Left lobe of liver (tissue), 2 donors: ENCODE results near the gene SP5. TPM values are rescaled to one million over a fixed set of nuclear protein-coding genes. Genes with fewer than 3 reads are reported as not detected.
"Not testable (repeated sequence)": the region's sequence is repeated elsewhere in the genome, so short reads cannot be mapped to it uniquely, and the experiment has no call there.

ENCODE experiments used
- ATAC-seq: fragments of 200-7000 bp; cut with Tn5 transposase; one replicate; pipeline ENCODE4 v1.9.1; 2020; ENCODE audit warnings: mild to moderate bottlenecking, moderate library complexity
- DNase-seq: peaks from one replicate; pipeline ENCODE4 v3.0.0-alpha.2; 2020; ENCODE audit warnings: low spot score
- total RNA-seq: library from RNA; stranded (reverse); gene quantifications from one replicate; pipeline ENCODE4 v1.2.1, GENCODE V29; 2021
- donor health status: DM: no; HTN: no; CAD: no; lungs with moderate emphysema.
- donor health status: DM: no; HTN: yes; CAD: no.

The SP5 gene
- total RNA-seq, 1 donor from 2014 or later: 2.6 TPM

DNA sequence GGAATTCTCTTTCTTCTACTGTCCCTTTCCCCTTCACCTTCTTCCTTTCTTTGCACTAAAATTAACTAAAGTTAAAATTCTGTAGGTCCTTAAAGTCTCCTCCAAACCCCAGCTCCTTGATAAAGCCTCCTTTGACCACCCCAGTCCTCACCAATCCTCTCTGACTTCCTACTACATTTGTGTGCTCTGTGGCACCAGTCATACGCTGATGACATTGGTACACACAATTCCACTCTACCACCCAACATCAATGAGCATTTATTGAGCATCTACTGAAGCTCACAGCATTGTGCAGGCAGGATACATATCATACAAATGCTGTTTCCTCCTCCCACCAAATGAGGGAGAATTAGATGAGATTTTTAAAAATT, 4.5 kb upstream of the SP5 start:
- DNase-seq (no peak), ATAC-seq (no peak)

DNA sequence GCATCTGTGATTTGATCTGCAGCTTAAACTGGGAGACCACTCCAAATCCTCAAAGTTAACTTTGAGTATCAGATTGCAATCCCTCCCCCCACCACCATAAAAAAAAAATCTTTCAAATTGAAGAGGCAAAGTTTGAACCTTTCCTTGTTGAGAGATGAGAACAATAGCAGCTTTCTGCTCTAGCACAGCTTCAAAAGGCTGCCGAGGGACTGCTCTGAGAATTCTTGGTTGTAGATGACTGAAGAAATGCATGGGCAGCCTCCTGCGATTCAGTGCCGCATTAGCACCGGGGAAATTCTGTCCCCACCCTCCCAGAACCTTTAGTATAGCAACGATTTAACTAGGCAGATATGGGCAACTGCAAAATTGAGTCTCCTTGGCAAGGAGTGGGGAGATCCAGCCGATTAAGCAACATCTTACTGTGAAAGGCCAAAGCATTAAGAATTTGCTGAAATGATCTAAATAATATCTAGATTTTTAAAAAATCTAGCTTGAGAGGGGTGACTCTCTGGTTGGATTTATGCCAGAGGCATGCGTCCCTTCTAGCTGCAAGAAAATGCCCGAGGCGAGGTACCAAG, 3.9 kb upstream of the SP5 start:
- DNase-seq (no peak), ATAC-seq (no peak)

DNA sequence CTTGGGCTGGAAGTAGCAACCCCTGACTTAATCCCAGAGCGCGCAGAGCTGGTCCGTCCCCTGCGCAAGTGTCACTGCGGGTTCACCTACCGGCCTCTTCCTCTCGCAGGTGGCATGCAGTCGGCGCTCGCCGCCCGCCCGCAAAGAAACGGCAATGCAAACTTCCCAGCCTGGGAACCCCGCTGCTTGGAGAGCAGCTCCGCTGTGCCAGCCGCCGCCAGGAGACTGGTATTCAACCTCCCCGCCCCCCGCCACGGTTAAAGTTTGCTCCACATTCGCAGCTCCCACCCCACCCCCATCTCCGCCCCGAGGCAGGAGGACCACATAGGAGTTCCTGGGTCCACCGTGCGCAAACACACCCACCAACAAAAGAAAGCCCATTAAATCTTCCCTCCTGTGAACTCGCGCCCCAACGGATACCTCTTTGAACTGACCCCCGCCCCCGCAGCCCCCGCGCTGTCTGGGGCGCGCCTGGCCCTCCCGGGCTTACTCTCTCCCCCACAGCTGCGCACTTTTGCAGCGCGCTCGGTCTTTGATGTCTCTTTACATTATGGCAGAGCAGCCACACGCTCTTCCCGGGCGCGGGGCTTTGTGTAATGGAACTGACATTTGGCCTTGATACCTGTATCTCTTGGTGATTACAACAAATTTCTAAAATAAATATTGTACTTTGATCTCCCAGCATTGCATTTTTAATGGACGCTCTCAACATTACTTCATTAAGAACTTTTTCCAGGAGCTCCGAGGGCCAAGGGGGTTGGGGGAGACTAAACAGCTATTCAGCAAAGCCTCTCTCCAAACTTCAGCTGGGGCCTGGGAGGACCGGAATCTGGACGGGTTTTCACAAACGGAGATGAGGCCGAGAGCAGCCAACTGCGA, 3.1 kb upstream of the SP5 start:
- ATAC-seq (no peak), DNase-seq (peak; percentile 51)

DNA sequence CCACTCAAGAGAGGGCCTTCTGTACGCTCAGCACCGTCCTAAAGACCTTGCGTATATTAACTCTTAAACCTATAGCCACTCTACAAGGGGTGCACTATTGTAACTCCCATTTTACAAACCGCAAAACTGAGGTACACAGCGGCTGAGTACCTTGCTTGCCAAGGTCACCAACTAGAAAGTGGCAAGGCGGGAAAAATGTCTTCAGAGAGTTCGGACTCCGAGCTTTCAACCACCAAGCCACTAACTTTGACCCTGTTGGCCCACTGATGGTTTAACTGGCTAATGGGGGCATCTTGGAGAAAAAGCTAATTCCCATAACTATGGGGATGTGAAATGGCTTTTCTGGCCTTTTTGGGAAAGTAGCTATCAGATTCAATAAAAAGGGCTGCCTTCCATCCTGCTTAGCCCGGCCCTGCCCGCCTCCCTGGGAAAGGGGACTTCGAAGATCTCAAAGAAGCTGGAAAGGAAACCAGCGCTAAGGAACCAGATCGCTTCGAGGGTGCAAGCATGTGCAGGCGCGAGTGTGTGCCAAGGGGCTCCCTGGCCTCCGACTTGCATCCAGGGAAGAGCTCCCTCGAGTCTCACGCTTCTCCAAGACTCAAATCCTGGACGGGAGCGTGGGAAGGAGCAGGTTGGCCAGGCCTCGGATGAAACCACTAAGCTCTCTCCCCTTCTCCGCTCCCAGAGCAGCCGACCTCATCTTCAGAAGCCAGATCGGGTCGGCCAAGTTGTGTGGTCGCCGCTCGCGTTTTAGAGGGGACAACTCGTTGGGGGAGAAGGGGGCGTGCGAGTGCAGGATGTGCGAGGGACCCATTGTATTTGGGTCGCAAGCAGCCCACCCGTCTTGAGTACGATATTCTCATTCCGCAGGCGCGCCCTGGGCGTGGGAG, 2.2 kb upstream of the SP5 start:
- ATAC-seq (no peak), DNase-seq (no peak)

DNA sequence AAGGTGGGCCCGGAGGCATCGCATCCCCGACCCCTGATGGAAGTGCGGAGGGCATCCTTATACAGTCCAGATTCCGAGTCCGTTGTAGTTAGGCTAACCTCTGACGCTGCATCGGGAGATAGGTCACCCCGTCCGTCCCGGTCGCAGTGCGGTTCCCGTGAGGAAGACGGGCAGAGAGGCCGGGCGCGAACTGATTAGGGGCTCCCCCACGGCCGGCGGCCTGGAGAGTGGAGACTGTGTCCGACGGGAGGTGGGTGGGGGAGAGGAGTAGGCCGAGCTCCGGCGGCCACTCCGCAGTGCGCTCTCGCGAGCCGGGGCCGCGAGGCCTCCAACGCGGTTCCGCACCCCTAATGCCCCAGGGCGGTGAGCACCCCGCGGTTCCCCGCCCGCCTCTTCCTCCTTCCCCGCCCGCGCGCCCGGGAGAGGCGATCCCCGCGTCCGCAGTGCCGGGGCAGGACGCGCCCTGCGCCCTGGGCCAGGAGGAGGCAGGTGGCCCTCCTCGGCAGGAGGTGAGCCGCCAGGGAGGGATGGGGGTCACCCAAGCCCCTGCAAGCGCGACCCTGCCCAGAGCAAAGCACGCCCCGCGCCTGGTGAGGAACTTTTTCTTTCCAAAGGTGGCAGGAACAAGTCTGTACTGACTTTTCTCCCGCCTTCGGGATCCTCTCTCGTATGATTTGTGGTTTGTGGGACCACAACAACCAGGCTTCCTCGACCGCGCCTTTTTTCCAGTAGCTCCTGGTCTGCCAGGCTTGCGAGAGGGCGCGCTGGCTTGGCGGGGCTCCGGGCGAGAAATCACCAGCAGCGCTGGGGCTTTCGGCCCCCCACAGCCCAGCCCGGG, 1.4 kb upstream of the SP5 start:
- peak; percentile 12 for ATAC-seq
- no peak for DNase-seq

DNA sequence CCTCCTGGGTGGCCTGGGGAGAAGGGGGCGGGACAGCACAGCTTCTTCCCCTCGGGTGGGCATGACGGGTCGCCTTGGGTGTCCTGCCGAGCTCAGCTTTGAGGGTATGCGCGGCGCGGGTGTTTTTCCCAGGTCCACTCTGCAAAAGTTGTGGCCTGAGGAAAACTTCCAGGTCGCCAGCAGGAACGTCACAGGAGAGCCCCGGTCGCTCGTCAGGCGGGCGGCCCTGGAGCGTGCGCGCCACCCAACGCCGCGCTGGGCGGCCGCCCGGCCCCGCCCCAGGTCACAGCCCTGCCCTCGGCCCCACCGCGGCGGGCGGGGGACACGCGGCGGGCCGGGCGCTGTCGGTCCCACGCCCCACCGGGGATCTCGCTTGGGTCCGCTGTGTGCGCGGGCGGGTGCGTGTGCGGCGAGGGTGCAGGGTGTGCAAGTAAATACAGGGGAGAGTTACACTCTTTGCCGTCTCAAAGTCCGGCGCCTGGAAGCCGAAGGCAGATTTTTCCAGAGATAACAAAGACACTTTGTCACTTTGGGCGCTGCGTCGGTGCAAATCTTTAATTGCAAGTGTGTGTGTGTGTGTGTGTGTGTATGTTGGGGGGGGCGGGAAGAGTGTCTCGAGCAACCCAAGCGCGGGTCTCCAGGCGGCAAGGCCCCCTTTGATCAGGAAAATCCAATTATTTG, 616 bp upstream of the SP5 start:
- ATAC-seq (peak; percentile 80), DNase-seq (peak; percentile 80)

DNA sequence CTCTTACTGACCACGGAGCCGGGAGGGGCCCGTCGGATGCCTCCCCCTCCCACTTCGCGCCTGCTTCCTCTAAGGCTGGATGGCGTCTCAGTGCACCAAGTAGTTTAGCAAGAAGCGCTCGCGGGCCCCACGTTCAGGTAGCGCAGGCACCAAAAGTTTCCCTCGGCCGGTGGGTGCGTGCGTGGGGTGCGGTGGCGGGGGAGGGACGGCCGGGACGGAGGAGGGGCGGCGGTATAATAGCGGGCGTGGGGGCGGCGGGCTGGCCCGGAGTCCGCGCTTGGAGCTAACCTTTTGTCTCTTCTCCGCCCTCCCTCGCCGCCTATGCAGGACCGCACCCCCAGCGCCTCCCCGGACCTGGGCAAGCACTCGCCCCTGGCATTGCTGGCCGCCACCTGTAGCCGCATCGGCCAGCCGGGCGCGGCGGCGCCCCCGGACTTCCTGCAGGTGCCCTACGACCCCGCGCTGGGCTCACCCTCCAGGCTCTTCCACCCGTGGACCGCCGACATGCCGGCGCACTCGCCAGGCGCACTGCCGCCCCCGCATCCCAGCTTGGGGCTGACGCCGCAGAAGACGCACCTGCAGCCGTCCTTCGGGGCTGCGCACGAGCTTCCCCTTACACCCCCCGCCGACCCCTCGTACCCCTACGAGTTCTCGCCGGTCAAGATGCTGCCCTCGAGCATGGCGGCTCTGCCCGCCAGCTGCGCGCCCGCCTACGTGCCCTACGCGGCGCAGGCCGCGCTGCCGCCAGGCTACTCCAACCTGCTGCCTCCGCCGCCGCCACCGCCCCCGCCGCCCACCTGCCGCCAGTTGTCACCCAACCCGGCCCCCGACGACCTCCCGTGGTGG, 1.0 kb downstream of the SP5 start:
- ATAC-seq: no peak
- no peak for DNase-seq

DNA sequence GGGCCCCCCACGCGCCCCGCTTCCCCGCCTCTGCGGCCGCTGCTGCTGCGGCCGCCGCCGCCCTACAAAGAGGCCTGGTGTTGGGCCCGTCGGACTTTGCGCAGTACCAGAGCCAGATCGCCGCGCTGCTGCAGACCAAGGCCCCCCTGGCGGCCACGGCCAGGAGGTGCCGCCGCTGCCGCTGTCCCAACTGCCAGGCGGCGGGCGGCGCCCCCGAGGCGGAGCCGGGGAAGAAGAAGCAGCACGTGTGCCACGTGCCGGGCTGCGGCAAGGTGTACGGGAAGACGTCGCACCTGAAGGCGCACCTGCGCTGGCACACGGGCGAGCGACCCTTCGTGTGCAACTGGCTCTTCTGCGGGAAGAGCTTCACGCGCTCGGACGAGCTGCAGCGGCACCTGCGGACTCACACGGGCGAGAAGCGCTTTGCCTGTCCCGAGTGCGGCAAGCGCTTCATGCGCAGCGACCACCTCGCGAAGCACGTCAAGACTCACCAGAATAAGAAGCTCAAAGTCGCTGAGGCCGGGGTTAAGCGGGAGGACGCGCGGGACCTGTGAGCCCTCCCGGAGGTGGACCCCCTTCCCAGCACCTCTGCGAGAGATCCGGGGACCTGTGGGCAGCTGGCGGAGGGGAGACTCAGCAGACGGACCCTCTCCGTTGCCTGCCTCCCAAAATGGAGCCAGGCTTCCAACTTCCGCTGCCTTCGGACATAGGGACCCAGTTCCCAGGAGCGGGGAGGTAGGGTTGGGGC, 1.9 kb downstream of the SP5 start:
- ATAC-seq: no peak

DNA sequence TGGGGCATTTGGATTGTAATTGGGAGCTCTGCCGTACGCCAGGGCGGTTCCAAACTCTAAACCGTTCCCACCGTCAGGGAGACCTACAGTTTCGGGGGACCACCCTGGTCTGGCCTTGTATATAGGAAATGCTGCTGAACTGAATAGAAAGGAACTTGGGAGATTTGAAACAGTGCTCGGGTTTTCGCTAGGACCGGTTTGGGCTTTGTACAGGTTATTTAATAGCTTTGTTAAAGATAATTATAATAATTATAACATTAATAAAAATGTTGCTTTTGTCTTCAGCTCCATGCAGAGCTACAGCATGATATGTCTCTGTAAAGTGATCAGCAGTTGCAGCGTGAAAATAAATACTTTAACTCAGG, 2.4 kb downstream of the SP5 start:
- DNase-seq (no peak), ATAC-seq (no peak)

More for the DNA sequence above, 1.9 kb downstream of the SP5 start:
- no peak for DNase-seq

DNA sequence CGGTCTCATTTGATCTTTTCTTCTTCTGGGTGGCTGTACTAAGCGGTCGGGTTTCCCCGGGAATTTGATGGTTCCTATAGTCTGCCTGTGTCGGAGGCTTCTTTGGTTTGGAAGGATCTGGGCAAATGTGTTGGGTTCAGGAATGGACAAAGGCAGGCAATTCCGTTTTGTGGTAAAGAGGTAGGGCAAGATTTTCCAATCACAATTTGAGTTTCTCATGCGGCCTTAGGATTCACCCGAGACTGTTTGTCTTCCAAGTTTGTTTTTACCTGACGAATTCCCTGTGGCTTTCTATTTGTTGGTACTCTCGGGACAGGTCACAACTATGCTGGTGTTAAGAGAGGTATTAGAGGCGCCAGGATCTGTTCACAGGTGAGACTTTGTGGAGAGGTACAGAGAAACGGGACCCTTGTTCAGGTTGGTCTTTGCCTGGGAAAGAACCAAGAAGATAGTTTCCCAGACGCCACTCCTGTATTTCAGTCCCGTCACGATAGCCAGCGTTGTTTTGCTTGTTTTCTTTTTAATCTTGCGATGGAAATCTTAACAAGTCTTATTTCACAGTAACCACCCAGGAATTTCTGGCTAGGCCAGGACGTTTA, 3.0 kb downstream of the SP5 start:
- ATAC-seq: no peak
- no peak for DNase-seq

DNA sequence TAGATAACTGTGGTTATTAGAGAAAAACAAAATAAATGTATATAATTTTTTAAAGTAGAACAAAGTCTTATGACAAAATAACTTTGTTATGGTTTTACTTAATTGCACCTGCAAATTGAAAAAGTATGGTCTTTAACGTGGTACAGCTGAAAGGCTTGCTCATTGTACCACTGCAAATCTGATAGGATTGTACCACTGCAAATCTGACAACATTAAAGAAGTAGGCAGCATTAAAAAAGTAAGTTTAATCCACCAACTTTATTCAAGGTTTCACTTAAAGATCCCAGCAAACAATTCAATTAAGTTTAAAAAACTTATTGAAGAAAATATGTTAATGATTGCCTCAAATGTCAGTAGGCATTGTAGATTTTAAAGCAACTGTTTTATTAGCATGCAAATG, 4.7 kb downstream of the SP5 start:
- no peak for ATAC-seq

DNA sequence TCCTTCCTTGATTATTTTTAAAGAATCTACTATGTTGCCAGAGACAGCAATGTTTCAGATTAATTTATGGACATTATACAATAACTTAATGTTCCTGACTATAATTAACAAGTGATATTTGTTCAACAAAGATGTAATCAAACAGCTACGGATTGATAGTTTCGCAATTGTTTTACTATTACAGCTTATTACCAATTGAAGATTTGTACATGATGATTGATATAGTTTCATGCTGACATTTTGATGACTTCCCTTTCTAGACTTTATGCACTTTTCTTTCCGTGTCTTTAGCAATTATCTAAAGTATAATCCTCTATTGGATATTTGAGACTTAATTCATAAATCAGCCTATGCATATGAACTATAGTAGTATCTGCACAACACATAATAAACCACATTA, 6.5 kb downstream of the SP5 start:
- no peak for ATAC-seq
- no peak for DNase-seq

More for the DNA sequence above, 4.7 kb downstream of the SP5 start:
- no peak for DNase-seq

DNA sequence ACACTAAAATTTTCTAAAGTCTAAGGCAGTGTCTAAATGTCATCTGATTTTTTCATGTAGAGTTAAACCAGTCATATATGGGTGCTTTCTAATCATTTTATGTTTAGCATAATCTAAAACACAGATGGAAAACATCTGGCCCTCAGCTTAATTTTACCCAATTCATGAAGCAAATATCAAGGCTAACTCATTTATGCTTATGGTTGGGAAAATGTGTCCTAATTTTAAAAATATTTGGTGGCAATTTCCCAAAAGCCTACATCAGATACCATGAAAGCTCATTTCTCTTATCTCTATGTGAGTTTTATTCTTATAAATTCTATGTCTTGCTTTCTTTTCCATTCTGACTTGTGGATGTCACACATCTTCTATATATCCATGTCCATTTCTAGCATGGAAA, 7.2 kb downstream of the SP5 start:
- no peak for ATAC-seq
- no peak for DNase-seq

DNA sequence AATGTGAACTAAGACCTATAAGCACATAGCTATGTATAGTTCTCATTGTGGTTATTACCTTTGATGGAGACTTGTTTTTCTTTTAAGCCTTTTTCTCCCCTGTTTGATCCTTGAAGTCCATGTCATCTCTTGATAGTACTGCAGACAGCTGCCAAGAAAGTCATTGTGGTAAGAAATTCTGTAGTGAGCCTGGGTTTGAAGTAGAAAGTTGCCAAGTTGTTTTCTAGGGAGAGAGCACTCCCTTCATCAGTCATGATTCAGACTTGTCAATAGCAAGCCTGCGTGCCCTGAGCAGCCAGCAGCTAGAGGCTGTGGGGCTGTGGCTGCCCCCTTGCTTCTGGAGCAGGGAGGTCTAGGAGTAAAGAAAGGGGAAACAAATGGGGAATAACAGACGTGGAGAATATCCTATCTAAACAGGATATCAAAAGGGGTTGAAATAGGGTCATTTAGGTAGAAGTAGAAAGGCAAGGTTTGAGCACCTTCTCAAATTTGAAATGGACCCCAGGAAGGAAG, 8.4 kb downstream of the SP5 start:
- DNase-seq (no peak), ATAC-seq (no peak)

DNA sequence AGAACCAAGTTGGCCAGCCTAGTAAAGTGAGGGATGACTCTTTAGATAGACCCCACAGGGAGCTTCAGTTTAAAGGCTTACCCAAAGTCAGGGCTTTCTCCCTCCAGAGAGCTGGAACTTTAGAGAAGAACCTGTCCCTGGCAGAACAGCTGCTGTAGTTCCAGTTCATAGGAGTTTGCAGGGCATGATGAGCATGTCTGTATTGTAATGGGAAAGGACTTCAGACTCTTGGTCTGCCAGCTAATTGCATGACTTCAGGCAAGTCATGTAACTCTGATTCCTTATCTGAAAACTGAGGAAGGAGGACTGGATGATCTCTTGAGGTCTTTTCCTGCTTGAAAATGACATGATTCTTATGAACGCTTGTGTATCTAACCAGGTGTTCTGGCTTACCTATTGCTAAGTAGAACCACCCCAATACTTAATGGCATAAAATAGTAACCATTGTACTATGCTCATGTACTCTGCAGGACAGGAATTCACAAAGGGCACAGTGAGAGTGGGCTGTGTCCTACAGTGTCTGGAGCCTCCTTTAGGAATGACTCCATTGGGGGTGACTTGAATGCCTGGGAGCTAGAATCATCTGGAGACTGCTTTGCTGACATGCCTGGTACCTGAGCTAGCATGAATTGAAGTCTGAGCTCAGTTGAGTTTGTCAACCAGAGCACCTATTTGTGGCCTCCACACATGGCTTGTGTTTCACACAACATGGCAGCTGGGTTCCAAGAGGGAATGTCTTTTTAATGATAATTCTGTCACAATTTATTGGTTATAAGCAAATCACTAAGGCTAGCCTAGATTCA, 18.9 kb downstream of the SP5 start:
- no peak for ATAC-seq
- no peak for DNase-seq

DNA sequence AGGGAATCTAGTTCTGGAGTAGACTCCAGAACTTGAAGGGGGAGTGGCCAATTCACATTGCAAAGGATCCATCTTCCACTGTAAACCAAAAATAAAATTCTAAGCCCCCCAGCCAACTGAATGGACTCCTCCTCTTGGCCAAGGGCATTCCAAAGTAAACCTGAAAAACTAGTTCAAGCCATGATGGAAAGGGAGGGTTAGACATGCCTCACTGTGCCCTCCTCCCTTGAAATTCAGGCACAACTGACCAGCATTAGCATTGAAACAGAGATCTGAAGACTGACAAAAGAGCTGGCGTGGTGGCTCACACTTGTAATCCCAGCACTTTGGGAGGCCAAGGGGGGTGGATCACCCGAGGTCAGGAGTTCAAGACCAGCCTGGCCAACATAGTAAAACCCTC, 19.5 kb downstream of the SP5 start:
- ATAC-seq, DNase-seq: not testable (repeated sequence)

DNA sequence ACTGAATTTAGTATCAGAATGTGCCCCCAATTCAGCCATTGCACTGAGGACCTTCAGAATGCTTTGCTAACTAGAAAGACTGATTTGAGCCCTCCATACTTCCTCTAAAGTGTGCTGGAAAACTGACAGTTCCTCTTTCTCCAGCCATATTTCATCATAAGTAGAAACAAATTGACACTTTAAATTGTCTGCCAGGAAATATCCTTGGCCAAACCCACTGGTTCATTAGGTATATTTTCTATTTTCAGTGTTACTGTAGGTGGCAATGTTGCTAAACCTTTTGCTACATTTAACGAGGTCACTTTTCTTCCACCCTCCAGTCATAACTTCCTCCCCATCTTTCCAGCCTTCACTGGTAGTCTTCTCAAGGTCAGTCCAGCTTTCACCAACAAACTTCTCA, 21.5 kb downstream of the SP5 start:
- ATAC-seq: peak; percentile 36
- no peak for DNase-seq
